IMR-90 (cell line): Measurements from ENCODE around the gene NR1D1. TPM values are rescaled to one million over a fixed set of nuclear protein-coding genes. Genes with fewer than 3 reads are reported as not detected.

Experiments
- ATAC-seq: fragments of 200-7000 bp; cut with Tn5 transposase; 2 replicates; pipeline ENCODE4 v1.9.1; 2020; ENCODE audit warnings: low read depth, mild to moderate bottlenecking, moderate library complexity
- BruUV-seq: library from RNA; stranded (reverse); fragments of 400-500 nt; replicated peaks from 2 replicates; lab custom pipeline; 2021; lab: Mats Ljungman, UMichigan
- CTCF ChIA-PET: fragments of 300-600 bp; formaldehyde crosslinking; extraction: SDS; loops from one replicate; lab custom pipeline; 2021; ENCODE audit warnings: antibody characterized with exemption; lab: Yijun Ruan, JAX
- POLR2A ChIA-PET: fragments of 300-600 bp; sonication (Branson Sonifier 250); formaldehyde crosslinking; loops from one replicate; lab custom pipeline; 2022; ENCODE audit warnings: antibody characterized with exemption; ENCODE audit not compliant: unreplicated experiment; lab: Charles Lee
- DNase-seq: peaks from one replicate; pipeline ENCODE4 v3.0.0; 2013
- H2AFZ ChIP-seq: replicated peaks from 2 replicates; pipeline ENCODE3; 2013; ENCODE audit warnings: low read length, mild to moderate bottlenecking; ENCODE audit not compliant: poor library complexity
- H2AK5ac ChIP-seq: 2 replicates; pipeline ENCODE4 v1.6.1; 2013; ENCODE audit warnings: low read depth, low read length, inconsistent platforms
- H2AK9ac ChIP-seq: replicated peaks from 2 replicates; pipeline ENCODE3; 2013; ENCODE audit warnings: mild to moderate bottlenecking, low read depth, low read length, moderate library complexity; ENCODE audit not compliant: poor library complexity
- H2BK120ac ChIP-seq: 2 replicates; pipeline ENCODE4 v1.6.1; 2013; ENCODE audit warnings: low read depth, low read length, inconsistent platforms
- H2BK15ac ChIP-seq: 3 replicates; pipeline ENCODE4 v1.6.1; 2013; ENCODE audit warnings: low read depth, low read length, inconsistent platforms
- H2BK20ac ChIP-seq: 2 replicates; pipeline ENCODE4 v1.6.1; 2013; ENCODE audit warnings: low read depth, mild to moderate bottlenecking, inconsistent platforms, low read length, moderate library complexity
- H2BK5ac ChIP-seq: 2 replicates; pipeline ENCODE4 v1.6.1; 2013; ENCODE audit warnings: mild to moderate bottlenecking, low read depth, low read length, inconsistent platforms; ENCODE audit not compliant: poor library complexity, severe bottlenecking
- H3K14ac ChIP-seq: replicated peaks from 2 replicates; pipeline ENCODE4 v1.6.1; 2013; ENCODE audit warnings: low read depth, low read length, inconsistent platforms
- H3K18ac ChIP-seq: 2 replicates; pipeline ENCODE4 v1.6.1; 2013; ENCODE audit warnings: low read depth, low read length, control low read depth
- H3K23ac ChIP-seq: 2 replicates; pipeline ENCODE4 v1.6.1; 2013; ENCODE audit warnings: low read depth, low read length, inconsistent platforms
- H3K27ac ChIP-seq: 2 replicates; pipeline ENCODE4 v1.5.1; 2013; ENCODE audit warnings: mild to moderate bottlenecking, control low read depth, low read length; ENCODE audit not compliant: insufficient read depth
- H3K27me3 ChIP-seq: 2 replicates; pipeline ENCODE4 v1.6.1; 2013; ENCODE audit warnings: low read length; ENCODE audit not compliant: control insufficient read depth, insufficient read depth
- H3K36me3 ChIP-seq: 2 replicates; pipeline ENCODE4 v1.6.1; 2013; ENCODE audit warnings: low read length, mixed read lengths; ENCODE audit not compliant: control insufficient read depth, insufficient read depth
- H3K4ac ChIP-seq: 2 replicates; pipeline ENCODE4 v1.6.1; 2013; ENCODE audit warnings: low read depth, low read length, inconsistent platforms
- H3K4me1 ChIP-seq: 2 replicates; pipeline ENCODE4 v1.6.1; 2013; ENCODE audit warnings: low read length, mixed read lengths; ENCODE audit not compliant: control insufficient read depth, insufficient read depth
- H3K4me2 ChIP-seq: 2 replicates; pipeline ENCODE4 v1.6.1; 2013; ENCODE audit warnings: low read depth, mild to moderate bottlenecking, control low read depth, low read length, moderate library complexity
- H3K4me3 ChIP-seq: 2 replicates; pipeline ENCODE4 v1.5.1; 2013; ENCODE audit warnings: low read depth, mild to moderate bottlenecking, control low read depth, low read length, moderate library complexity; ENCODE audit not compliant: insufficient read depth
- H3K56ac ChIP-seq: 2 replicates; pipeline ENCODE4 v1.6.1; 2013; ENCODE audit warnings: low read length, inconsistent platforms; ENCODE audit not compliant: insufficient read depth; ENCODE audit errors: extremely low read depth
- H3K79me1 ChIP-seq, 2 experiments: 2 replicates each; pipeline ENCODE4 v1.6.1; 2013; ENCODE audit warnings: low read length in 2 of 2, inconsistent platforms in 1 of 2, low read depth in 1 of 2
- H3K9ac ChIP-seq: 2 replicates; pipeline ENCODE4 v1.6.1; 2013; ENCODE audit warnings: low read depth, low read length, control low read depth
- H3K9me1 ChIP-seq: 2 replicates; pipeline ENCODE4 v1.6.1; 2013; ENCODE audit warnings: low read length, inconsistent platforms; ENCODE audit not compliant: insufficient read depth
- H3K9me3 ChIP-seq: 2 replicates; pipeline ENCODE4 v1.6.1; 2013; ENCODE audit warnings: low read length; ENCODE audit not compliant: control insufficient read depth, insufficient read depth
- H4K20me1 ChIP-seq: 2 replicates; pipeline ENCODE4 v1.6.1; 2013; ENCODE audit warnings: low read length, inconsistent platforms; ENCODE audit not compliant: insufficient read depth
- H4K5ac ChIP-seq: 2 replicates; pipeline ENCODE4 v1.6.1; 2013; ENCODE audit warnings: mild to moderate bottlenecking, low read depth, low read length, control low read depth
- H4K8ac ChIP-seq, 2 experiments: 2 replicates each; pipeline ENCODE4 v1.6.1; 2013; ENCODE audit warnings: low read depth in 2 of 2, low read length in 2 of 2, control low read depth in 1 of 2, inconsistent platforms in 1 of 2
- H4K91ac ChIP-seq: 2 replicates; pipeline ENCODE4 v1.6.1; 2013; ENCODE audit warnings: low read depth, low read length, inconsistent platforms; ENCODE audit not compliant: insufficient read depth
- BHLHE40 ChIP-seq: fragments of 150-350 bp; IDR thresholded peaks from 2 replicates; pipeline ENCODE4 v1.6.1; 2016; ENCODE audit warnings: mild to moderate bottlenecking, low read depth, low read length
- CEBPB ChIP-seq: IDR thresholded peaks from 2 replicates; pipeline ENCODE4 v1.6.1; 2012; ENCODE audit warnings: low read depth, low read length, improper control_type of control experiment
- CHD1 ChIP-seq: IDR thresholded peaks from 2 replicates; pipeline ENCODE4 v1.6.1; 2012; ENCODE audit warnings: low read depth, low read length, improper control_type of control experiment
- ELK1 ChIP-seq: fragments of 150-350 bp; IDR thresholded peaks from 2 replicates; pipeline ENCODE4 v1.6.1; 2016; ENCODE audit warnings: low read depth, mild to moderate bottlenecking, low read length, moderate library complexity, borderline replicate concordance
- FOS ChIP-seq: fragments of 150-350 bp; IDR thresholded peaks from 2 replicates; pipeline ENCODE4 v1.6.1; 2016; ENCODE audit warnings: low read depth, low read length
- MAZ ChIP-seq: IDR thresholded peaks from 2 replicates; pipeline ENCODE4 v1.6.1; 2012; ENCODE audit warnings: low read depth, mild to moderate bottlenecking, low read length, improper control_type of control experiment, moderate library complexity, borderline replicate concordance
- MXI1 ChIP-seq: IDR thresholded peaks from 2 replicates; pipeline ENCODE4 v1.6.1; 2012; ENCODE audit warnings: low read depth, mild to moderate bottlenecking, low read length, moderate library complexity, borderline replicate concordance
- NFE2L2 ChIP-seq: fragments of 150-350 bp; IDR thresholded peaks from 2 replicates; pipeline ENCODE4 v1.6.1; 2016; ENCODE audit warnings: low read depth, mild to moderate bottlenecking, low read length
- POLR2A ChIP-seq: IDR thresholded peaks from 2 replicates; pipeline ENCODE4 v1.6.1; 2012; ENCODE audit warnings: mild to moderate bottlenecking, low read depth, low read length
- RAD21 ChIP-seq: IDR thresholded peaks from 2 replicates; pipeline ENCODE4 v1.6.1; 2012; ENCODE audit warnings: low read length, improper control_type of control experiment
- RCOR1 ChIP-seq: IDR thresholded peaks from 2 replicates; pipeline ENCODE4 v1.6.1; 2012; ENCODE audit warnings: mild to moderate bottlenecking, low read length, improper control_type of control experiment; ENCODE audit not compliant: insufficient replicate concordance
- RFX5 ChIP-seq: IDR thresholded peaks from 2 replicates; pipeline ENCODE4 v1.8.0; 2012; ENCODE audit warnings: low read depth, mild to moderate bottlenecking, low read length, moderate library complexity
- SMC3 ChIP-seq: fragments of 150-350 bp; IDR thresholded peaks from 2 replicates; pipeline ENCODE4 v1.6.1; 2016; ENCODE audit warnings: low read depth, mild to moderate bottlenecking, antibody characterized with exemption, low read length, moderate library complexity
- USF2 ChIP-seq: fragments of 150-350 bp; IDR thresholded peaks from 2 replicates; pipeline ENCODE4 v1.6.1; 2017; ENCODE audit warnings: mild to moderate bottlenecking, antibody characterized with exemption, low read length, low read depth
- WGBS, 2 experiments: methylation state at CpG; one replicate each; pipeline versions ENCODE4 v1.1.5 to v1.1.7; 2013; ENCODE audit warnings: missing lambda C conversion rate in 2 of 2; ENCODE audit not compliant: insufficient read length in 1 of 2; ENCODE audit errors: extremely low coverage in 2 of 2; 5-methylcytosine and 5-hydroxymethylcytosine counted together
- dilution Hi-C: fragments of 300-500 bp; cut with HindIII; formaldehyde crosslinking; loops from one replicate; pipeline ENCODE4 v1.14.3; 2018; ENCODE audit warnings: low sequenced_read_pairs; ENCODE audit not compliant: unreplicated experiment
- in situ Hi-C: fragments of 300-500 bp; cut with MboI; formaldehyde crosslinking; loops from 3 replicates; pipeline ENCODE4 v1.14.3; 2019; ENCODE audit warnings: low sequenced_read_pairs, inconsistent platforms, mixed read lengths
- intact Hi-C: fragments of 100-400 bp; cut with micrococcal nuclease; formaldehyde crosslinking; loops from 2 replicates; pipeline ENCODE4 v1.10.0; 2022
- polyA plus RNA-seq, 3 experiments: library from polyadenylated mRNA; depleted of rRNA; stranded (reverse); fragments of >200 nt; gene quantifications; 2 replicates each; pipeline ENCODE4 v1.2.3, GENCODE V29; 2012; ENCODE audit warnings: low replicate concordance in 1 of 3
- total RNA-seq: library from RNA; depleted of rRNA; stranded (reverse); fragments of >200 nt; gene quantifications from 2 replicates; pipeline ENCODE4 v1.2.3, GENCODE V29; 2012

Gene NR1D1
- total and polyA plus RNA-seq, 2 of the 4 experiments (the other 2 are of a cell fraction) = 0.36 to 7.2 TPM

DNA sequence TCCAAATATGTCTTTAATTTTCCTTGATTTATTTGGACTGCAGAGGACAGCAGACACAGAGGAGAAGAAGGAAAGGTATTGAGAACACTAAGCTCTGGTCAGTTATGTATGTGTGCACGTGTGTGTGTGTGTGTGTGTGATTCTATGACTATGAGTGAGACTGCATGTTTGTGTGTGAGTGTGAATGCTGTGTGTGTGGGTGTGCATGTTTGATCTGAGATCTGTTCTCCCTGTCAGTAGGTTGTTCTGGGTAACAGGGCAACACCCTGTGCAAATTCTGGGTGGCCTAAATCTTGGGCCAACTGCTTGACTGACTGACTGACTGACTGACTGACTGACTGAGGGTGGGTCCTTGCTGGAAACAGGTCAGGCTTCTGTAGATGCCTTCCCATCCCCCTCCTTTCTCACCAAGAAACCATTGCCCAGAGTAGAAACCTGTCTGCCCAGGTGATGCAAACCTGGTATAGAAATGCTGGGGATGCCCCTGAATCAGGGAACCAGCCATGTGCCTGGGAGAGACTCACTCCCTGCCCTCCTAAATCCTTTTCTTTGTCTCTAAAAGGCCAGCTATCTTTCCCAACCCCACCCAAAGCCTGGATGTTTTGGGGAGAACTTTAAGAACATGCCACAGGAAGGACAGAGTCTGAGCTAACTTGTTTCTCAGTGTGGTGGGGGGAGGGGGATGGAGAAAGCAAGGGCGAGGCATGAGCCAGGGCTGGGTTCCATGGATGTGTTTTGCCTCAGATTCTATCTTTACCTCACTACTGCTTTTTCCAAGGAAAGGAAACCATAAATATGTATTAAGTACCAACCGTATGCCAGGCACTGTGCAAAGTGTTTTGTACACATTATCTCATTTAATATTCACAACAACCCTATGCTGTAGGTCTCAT, 4.5 kb upstream of the NR1D1 start (continued):
- TF ChIP-seq MXI1 = no peak

DNA sequence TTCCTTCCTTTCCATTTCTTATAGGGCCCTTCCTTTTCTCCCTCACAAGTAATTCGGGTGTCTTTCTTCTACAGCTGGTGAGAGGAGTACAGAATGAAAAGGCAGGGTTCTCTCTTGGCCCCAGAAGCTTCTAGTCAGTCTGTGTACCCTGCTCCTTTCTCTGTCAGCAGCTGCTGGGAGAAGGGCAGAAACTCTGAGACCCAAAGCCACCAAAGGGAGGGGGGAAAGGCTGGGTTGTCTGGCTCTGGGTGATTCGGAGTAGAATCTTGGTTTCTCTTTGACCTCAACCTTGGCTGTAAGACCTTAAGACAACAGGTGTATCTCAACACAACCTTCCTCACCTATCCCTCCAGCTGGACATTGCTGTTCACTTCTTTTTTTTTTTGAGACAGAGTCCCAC, 3.3 kb upstream of the NR1D1 start:
- Histone ChIP-seq H4K91ac (no peak overlapping the region), H3K4me2 (no peak overlapping the region), H4K8ac (no peak overlapping the region), H3K14ac (no peak overlapping the region), H3K9me1 (peaks cover 27% of the 10 kb centered on the region), H3K4me1 (peaks cover 36% of the 10 kb centered on the region), H3K56ac (no peak overlapping the region), H3K23ac (no peak overlapping the region), H2BK120ac (no peak overlapping the region), H2AFZ (no peak overlapping the region), H3K9me3 (no peaks in the 10 kb centered on the region), H3K4ac (peak overlapping the region; percentile 20; the same call in 1 of the 2 replicates), H3K18ac (no peak overlapping the region), H3K4me3 (no peak overlapping the region), H3K9ac (no peak overlapping the region), H2AK5ac (no peak overlapping the region), H2AK9ac (no peak overlapping the region), H3K36me3 (no peaks in the 10 kb centered on the region), H3K27ac (no peak overlapping the region), H2BK20ac (no peak overlapping the region), H3K27me3 (no peaks in the 10 kb centered on the region), H4K5ac (no peak overlapping the region), H2BK5ac (no peak overlapping the region), H4K20me1 (0 out of 2 replicates have a peak, but pooled peaks cover 8% of the 10 kb centered on the region), H3K79me1 (peaks cover 11 to 24% of the 10 kb centered on the region in 2 experiments; a peak in 3 of 4 replicates), H2BK15ac (no peak overlapping the region; the same call in 2 of the 3 replicates)
- ChIA-PET POLR2A (no interaction called here), CTCF (interaction anchor here (1.4 kb wide), 1 partner anchor 9 kb away, joined by 6 read pairs; no protein-coding TSS in a partner anchor)
- DNase-seq (no peak), ATAC-seq (no peak)
- in situ Hi-C loops = no loop called here
- intact Hi-C loops = no loop called here
- dilution Hi-C loops = no loop called here
- WGBS, 2 experiments = no CpG with 5 or more reads among the region's 2 CpGs
- no TSS peak for BruUV-seq
- no peak for TF ChIP-seq POLR2A
- no peak for TF ChIP-seq RFX5
- TF ChIP-seq FOS = no peak
- TF ChIP-seq ELK1 = no peak
- no peak for TF ChIP-seq MAZ
- TF ChIP-seq USF2 = no peak
- no peak for TF ChIP-seq RCOR1
- TF ChIP-seq SMC3 = no peak
- TF ChIP-seq BHLHE40 = no peak
- TF ChIP-seq RAD21 = no peak
- no peak for TF ChIP-seq CHD1
- TF ChIP-seq MXI1 = no peak
- TF ChIP-seq NFE2L2 = no peak
- no peak for TF ChIP-seq CEBPB
